ENCODE results near the gene NTM.

Gene NTM

GRCh38 chr11:131809203-131809918 is 438.9 kb downstream of the NTM start:
- no peak for DNase-seq

DNA sequence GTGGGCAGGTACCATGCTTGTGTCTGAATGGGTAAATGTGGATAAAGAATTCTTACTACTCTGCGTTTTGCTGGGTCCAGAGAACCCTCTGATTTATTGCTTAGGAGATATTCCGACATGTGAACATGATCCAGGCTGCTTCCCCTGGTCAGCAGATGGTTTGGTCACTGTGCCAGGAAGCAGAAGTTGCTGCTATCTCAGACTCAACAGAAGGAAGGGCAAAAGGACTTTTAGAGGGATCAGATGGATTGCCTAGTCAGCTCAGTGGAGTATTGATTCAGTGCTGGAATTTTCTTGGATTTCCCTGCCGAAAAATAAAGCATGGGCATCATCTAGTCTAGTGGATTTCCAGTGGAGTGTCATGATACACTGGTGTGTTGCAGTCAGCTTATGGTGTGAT is 440.1 kb downstream of the NTM start:
- no peak for DNase-seq

DNA sequence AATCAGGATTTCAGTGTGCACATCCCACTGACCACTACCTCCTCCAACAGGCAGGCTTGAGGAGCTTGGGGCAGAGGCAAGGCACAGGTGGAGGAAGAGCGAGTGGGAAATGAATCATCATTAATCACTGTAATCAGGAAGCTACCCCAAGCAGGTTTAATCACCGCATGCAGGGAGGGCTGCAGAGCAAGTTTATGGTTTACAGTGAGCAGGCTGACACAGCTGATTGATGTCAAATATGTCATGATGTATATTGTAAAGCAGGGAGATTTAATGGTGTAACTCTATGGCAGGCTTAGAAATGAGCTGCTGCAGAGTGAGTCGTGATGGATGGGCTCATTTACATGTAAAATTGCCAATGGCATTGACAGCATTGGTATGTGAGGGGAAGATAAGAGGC is 441.0 kb downstream of the NTM start:
- DNase-seq = no peak

DNA sequence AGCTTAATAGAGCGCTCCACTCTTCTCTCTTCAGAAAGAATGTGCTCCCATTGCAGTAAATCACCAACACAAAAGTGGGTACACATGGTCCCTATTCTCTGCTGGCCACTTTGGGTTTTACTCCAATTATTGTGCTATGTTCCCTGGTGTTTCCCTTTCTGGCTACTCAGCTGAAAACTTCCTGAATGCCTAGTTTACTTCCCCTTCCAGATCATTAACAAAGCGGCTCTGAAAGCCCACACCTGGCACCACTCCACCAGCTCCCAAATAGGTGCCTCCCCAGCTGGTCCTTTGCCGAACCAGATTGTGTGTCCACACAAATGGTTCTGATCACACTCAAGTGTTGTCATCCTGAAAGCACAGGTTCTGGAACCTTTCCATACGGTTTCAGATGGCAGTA is 443.7 kb downstream of the NTM start:
- peak in 8 of 56 donors; percentile 6 to 47 (median 26) for DNase-seq

DNA sequence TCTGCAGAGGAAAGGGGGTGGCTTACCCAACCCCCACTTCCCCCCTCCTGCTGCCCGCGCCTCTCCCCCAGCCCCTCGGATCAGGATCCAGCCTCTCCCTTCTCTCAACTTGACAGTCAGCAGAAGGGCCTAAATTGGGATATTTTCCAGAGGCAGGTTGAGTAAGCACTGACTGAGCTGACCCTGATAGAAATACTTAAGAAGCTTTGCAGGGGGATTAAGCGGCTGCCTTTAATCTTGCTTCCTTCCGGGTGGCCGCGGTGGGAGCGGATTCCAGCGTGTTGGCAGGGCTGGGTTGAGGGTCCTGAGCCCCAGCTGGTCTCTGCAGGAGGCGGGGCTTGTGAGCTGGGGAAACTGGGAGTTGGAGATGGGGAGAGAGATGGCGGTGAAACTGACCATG is 445.2 kb downstream of the NTM start:
- no peak for DNase-seq

- DNase-seq = no peak
Observed at GRCh38 chr11:131816051-131816450, 445.6 kb downstream of the NTM start.

DNA sequence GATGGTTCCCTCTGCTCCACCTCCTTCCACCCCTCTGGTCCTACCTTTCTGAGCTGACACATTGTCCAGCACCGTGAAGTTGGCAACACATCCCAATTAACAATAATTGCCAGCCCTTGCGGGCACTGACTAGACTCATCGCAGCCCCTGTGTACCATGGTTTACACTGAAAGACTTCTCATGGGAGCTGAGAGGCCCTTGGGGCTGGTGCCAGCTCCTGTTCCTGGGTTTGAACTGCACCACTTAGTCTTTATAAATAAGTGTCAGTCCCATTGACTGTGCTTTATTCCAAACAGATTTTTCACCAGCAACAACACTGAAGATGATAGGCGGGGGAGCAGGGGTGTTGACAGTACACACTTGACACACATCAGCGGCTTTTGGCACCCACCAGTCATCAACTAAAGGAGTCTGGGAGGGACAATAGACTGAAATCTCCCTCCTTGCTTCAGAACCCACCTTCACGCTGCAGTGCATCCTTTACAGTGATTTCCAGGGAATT is 447.3 kb downstream of the NTM start:
- no peak for DNase-seq

GRCh38 chr11:131819865-131820264 is 449.4 kb downstream of the NTM start:
- no peak for DNase-seq

DNA sequence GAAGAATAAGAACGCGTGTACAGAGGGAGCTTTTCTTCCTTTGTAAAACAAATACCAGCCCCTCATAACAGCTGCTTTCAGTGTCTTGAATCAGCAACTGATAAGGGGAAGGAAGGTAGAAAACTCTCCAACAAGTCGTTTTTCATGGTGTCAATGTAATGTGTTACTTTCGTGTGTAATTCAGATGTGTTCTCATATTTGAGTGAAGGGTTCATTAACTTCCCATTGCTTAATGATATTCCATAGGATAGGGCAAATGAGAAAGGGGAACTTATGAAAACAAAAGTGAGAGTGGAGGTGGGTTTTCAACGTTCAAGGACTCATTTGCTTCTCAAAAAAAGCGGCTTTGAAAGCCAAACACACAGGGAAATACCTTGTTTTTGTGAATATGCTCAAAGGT is 452.1 kb downstream of the NTM start:
- DNase-seq = no peak

GRCh38 chr11:131823772-131824171 is 453.4 kb downstream of the NTM start:
- no peak for DNase-seq

- DNase-seq = no peak
Observed at GRCh38 chr11:131824771-131825170, 454.4 kb downstream of the NTM start.

- no peak for DNase-seq
Observed at GRCh38 chr11:131827430-131827829, 457.0 kb downstream of the NTM start.

- DNase-seq = no peak
Observed at GRCh38 chr11:131829725-131830124, 459.3 kb downstream of the NTM start.

GRCh38 chr11:131832079-131832478 is 461.7 kb downstream of the NTM start:
- no peak for DNase-seq

- DNase-seq = no peak
Observed at GRCh38 chr11:131833366-131833765, 463.0 kb downstream of the NTM start.

GRCh38 chr11:131837562-131837961 is 467.1 kb downstream of the NTM start:
- DNase-seq = no peak

DNA sequence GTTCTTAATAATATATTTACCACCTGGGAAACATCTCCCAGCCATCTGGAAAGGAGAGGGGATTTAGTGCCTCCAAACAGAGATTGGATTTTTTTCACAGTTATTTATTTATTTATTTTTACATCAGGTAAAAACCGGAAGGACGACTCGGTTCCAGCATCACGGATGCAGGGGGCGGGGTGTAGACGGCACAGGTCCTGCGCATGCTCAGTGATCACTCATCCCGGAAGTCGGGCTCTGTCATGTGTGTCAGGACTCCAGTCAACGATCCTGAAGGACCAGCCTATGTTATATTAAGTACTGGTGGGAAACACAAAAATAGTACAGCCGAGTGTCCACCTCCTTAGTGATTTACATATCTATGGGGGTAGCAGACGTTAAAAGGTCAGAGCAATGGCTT is 467.6 kb downstream of the NTM start:
- DNase-seq = no peak

DNA sequence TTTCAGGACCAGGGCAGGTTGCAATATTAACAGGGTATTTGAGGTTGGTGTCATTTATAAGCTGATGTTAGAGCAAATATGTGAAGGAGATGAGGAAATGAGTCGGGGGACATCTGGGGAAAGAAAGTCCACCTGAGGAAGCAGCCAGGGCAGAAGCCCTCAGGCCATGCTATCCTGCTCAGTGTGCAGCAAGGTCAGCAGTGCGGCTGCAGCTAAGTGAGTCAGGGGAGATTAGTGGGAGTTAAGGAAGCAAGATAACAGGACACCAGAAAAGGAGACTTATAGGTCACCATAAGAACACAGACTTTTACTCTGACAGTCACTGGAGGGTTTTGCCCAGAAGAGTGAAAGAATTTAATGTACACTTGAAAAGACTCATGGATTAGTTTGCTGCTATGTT is 468.9 kb downstream of the NTM start:
- DNase-seq = no peak

GRCh38 chr11:131840545-131840944 is 470.1 kb downstream of the NTM start:
- no peak for DNase-seq

DNA sequence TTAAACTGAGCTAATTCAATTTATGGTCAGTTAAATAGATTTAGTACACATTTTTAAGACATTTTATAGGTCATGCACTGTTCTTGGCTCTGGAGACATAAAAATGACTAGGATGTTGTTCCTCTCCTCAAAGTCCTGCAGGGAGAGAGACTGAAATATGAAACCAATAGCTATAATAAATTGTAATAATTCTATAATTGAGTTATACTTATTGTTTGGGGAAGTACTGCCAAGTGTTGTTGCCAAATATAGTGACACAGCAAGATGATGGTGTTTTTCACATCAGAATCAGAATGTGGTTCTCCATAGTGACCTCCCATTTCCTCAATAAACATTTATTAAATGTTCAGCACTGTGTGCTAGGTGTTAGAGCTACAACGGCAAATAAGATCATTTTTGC is 470.6 kb downstream of the NTM start:
- DNase-seq = no peak

DNA sequence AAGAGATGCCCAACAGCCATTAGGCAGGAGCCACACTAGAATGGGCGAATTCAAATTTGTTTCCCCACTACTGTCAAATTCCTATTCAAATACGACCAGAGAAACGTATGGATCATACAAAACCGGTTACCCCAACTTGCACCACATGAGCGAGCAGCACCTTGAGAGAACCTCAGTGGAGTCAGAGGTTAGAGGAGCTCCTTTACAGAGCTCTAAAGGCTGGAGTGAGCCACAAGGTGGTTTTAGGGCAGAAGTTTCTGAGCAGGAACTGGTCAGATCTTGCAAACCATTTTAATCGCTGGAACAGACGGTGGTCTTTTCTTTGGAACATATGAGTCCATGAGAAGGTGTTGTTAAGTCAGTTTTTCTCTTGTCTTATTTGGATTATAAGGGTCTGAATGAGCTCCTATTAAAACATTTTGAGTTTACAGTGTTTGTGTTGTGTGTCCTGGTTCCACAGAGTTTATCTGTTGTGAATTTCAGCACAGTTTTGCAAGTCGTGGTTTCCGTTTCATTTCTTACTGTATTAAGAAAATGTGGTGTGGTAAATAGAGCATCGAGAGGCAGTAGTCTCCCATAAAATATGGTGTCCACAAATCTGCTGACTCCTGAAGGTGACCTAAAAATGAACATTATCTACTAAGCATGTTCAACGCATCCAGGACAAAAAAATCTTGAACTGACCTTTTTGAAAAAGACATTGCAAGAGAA is 471.7 kb downstream of the NTM start:
- DNase-seq = no peak

GRCh38 chr11:131845255-131845654 is 474.8 kb downstream of the NTM start:
- DNase-seq = no peak

GRCh38 chr11:131849485-131849884 is 479.1 kb downstream of the NTM start:
- no peak for DNase-seq

Measured in amygdala (tissue), 56 donors.